Effector CD4-positive, alpha-beta T cell (primary cell): ENCODE data around the gene ZMYND8.
"Not testable (repeated sequence)": the region's sequence is repeated elsewhere in the genome, so short reads cannot be mapped to it uniquely, and the experiment has no call there.

Experiments used
- DNase-seq: peaks from one replicate; pipeline ENCODE4 v3.0.0-alpha.2; 2020

ZMYND8 gene

DNA sequence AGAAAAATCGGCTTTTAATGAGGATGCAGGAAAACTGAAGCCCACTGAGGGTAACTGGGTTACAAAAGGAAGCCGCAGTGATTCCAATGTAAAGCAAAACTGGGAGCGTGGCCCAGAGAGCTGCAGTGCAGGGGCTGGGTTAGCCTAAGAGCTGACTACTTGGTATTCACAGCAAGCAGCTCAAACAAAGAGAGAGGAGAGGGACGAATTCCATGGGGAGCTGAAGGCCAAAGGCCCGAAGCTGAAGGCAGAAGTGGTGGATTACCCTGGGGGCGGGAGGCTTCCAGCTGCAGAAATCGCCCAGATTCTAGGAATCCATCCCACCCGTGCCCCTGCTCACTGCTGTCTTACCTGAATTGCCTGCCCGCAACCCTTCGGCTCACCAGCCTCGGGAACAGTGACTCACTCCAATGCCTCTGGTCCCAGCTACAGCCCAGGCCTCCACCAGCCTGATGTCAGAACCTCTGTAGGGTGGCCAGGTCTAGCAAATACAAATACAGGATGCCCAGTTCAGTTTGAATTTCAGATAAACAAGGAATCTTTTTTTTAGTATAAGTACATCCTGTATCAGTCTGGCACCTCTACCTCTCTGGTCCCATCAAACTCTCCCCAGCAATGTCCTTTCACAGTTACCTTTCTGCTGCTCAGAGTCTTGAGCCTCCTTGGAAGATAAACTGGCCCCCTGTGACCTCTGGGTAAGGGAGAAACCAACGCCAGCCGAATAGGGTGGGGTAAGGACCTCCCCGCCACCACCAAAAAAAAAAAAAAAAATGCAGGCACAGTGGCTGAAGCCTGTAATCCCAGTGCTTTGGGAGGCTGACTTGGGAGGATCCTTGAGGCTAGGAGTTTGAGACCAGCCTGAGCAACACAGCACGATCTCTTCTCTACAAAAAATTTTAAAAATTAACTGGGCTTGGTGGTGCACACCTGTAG lies 14.6 kb upstream of the ZMYND8 start:
- DNase-seq: no peak

DNA sequence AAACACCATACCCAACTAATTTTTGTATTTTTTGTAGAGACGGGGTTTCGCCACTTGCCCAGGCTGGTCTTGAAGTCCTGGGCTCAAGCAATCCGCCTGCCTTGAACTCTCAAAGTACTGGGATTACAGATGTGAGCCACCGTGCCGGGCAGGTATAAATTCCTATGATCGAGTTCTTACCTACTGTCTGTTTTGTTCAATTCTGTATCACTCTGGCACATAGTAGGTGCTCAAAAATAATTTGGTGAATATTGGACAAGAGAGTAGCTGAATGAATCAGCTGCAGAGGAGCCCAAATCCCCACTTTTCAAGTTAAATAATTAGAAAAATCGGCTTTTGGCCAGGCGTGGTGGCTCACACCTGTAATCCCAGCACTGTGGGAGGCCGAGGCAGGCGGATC lies 13.7 kb upstream of the ZMYND8 start:
- no peak for DNase-seq

DNA sequence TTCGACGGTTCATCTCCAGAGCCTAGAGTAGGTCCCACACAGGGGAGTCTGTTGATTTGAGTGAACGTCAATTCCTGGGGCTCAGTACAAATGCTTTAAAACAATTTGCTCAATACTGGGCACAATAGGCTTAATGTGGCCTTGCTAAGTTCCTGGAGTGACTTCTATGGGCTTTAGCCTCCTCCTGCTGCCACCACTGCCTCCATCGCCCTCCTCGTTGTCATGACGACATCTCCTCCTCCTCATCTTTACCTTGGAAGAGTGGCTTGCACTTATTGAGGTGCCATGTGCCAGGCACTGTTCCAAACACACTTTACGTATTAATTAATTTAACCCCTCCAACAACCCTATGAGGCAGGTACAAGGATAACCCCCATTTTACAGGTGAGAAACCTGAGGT lies 11.8 kb upstream of the ZMYND8 start:
- no peak for DNase-seq

DNA sequence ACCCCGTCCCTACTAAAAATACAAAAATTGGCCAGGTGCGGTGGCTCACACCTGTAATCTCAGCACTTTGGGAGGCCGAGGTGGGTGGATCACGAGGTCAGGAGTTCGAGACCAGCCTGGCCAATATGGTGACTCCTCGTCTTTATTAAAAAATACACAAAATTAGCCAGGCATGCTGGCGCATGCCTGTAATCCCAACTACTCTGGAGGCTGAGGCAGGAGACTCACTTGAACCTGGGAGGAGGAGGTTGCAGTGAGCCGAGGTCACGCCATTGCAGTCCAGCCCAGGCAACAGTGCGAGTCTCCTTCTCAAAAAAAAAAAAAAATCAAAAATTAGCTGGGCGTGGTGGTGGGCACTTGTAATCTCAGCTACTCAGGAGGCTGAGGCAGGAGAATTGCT lies 9.8 kb upstream of the ZMYND8 start:
- not testable (repeated sequence) for DNase-seq

DNA sequence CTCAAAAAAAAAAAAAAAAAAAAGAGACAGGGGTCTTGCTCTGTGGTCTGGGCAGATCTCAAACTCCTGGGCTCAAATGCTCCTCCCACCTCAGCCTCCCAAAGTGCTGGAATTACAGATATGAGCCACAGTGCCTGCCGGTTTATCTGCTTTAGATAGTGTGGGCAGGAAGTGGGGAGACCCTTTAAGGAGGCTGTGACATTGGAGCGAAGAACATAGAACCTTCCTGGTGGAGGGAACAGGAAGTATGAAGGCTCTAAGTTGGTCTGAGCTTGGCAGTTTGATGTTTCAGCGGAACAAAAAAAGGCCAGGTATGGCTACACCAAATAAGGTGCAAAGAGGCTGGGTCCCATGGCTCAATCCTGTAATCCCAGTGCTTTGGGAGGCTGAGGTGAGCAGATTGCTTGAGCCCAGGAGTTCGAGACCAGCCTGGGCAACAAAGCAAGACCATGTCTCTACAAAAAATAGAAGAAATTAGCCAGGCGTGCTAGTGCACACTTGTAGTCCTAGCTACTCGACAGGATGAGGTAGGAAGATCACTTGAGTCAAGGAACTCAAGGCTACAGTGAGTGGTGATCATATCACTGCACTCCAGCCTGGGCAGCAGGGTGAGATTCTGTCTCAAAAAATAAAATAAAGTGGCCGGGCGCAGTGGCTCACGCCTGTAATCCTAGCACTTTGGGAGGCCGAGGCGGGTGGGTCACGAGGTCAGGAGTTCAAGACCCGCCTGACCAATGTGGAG lies 8.7 kb upstream of the ZMYND8 start:
- DNase-seq: no peak

DNA sequence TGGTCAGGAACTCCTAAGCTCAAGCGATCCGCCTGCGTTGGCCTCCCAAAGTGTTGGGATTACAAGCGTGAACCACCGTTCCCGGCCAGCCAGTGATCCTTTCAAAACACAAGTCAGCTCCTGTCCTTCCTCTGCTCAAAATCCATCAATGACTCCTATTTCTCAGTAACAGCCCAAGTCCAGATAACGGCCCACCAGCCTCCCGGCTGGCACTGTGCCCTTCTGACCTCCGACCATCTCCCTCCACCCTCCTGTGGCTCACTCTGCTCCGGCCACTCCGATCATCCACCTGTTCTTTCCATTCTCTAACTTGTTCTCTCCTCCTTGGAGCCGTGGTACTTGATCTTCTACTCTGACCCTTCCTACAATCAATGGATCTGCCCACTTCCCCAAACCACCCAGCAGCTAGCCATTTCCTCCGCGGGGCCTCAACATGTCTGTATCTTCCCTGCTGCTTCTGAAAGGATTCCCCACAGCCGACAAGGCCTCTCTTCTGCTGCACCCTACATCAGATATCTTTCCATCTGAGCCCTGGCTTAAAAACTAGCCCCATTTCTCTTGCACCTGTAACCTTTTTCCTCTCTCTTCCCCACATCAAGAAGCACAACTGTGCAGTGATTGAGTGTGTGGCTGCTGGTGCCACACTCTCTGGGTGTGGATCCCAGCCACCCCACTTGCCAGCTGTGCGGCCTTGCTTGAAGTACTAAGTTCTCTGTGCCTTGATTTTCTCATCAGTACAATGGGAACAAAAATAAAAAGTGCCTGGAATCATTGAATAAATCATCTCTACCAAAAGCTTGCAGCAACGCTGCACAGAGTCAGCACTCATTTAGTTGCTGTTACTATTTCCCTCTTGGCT lies 6.1 kb upstream of the ZMYND8 start:
- no peak for DNase-seq

DNA sequence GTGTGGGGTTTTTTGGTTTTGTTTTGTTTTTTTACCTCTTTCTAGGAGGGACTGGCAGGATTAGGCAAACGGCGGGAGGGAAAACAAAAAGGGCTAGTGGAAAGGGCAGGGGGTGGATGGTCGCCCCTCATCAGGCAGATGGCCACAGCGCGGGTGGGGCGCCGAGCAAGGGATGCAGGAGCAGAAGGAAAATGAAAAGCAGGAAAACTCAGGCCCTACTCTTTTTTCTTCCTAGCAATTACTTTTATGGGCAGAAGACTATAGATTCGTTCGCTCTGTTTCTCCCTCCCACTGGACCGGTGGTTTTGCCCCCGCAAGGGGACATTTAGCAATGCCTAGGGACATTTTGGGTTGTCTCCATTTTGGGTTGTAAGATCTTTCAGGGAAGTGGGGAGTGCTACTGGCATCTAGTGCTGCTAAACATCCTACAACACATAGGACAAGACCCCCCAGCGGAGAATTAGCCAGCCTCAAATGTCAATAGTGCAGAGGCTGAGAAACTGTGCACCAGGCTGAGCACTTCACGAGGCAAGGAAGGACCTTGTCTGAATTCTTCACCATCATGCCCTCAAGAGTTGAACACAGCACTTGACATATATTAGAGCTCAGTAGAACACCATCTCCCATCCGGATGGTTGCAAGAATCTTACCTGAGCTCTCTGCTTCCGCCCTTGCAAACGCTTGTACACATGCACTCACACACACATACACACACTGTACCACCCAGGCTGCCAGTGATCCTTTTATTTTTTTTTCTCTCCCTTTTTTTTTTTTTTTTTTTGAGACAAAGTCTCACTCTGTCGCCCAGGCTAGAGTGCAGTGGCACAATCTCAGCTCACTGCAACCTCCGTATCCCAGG lies 4.8 kb upstream of the ZMYND8 start:
- DNase-seq: no peak

DNA sequence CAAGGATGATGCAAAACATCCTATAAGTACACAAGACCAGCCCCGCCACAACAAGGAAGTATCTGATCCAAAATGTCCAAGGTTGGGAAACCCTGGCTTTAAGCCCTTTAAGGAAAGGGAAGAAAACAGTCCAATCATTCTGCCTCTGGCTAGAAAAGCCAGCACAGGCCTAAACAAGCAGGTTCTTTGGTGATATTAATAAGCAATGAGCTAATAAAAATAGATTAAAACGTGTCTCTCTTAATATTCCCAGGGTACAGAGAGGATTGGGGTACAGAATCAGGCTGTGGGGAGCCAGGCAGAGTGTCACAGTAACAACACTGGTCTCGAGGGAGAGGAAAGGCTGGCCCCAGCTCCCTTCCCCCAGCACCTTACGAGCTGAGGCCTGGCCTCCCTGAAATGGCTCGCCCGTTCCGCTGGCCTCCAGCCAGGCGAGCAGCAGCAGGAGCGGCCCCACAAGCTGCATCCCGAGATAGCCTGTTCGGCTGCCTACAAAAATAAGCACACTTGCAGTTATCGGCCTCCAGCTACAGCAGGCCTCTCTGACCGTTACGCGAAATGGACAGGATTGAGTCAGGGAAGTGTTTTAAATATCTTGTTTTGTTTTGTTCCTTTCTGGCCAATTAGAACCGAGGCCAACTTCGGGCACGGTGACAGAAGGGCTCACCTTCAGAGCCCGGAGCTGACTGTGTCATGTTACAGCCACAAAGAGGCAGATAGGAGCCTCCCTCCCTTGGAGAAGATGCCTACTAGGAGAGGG lies 4.0 kb upstream of the ZMYND8 start:
- no peak for DNase-seq

DNA sequence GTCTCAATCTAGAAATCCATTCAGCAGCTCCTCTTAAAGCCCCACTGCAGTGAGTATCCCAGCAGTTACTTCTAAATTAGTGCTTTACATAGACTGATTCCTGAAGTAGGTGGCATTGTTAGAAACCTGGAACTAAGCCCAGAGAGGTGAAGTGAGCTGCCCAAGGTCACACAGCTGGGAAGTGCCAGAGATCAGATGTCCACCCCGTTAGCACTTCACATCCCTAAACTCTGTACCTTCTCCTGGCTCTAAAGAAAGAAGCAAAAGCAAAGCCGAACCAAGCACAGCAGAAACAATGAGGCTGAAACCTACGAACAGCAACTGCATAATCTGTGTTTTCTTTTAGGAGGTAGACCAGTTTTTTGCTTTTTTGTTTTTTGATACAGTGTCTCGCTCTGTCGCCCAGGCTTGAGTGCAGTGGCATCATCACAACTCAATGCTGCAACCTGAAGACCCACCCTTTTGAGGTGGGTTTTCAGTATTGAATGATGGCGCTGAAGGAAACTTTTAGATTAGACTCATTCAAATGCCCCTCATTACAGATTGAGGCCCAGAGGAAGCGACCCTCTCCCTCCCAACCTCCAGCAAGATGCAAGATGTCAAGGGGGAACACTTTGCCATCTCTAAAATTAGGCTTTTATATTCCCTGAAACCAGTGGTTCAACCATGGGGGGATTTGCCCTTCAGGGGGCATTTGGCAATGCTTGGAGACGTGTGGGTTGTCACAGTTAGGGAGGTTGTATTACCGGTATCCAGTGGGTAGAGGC lies 3.2 kb upstream of the ZMYND8 start:
- DNase-seq: no peak

DNA sequence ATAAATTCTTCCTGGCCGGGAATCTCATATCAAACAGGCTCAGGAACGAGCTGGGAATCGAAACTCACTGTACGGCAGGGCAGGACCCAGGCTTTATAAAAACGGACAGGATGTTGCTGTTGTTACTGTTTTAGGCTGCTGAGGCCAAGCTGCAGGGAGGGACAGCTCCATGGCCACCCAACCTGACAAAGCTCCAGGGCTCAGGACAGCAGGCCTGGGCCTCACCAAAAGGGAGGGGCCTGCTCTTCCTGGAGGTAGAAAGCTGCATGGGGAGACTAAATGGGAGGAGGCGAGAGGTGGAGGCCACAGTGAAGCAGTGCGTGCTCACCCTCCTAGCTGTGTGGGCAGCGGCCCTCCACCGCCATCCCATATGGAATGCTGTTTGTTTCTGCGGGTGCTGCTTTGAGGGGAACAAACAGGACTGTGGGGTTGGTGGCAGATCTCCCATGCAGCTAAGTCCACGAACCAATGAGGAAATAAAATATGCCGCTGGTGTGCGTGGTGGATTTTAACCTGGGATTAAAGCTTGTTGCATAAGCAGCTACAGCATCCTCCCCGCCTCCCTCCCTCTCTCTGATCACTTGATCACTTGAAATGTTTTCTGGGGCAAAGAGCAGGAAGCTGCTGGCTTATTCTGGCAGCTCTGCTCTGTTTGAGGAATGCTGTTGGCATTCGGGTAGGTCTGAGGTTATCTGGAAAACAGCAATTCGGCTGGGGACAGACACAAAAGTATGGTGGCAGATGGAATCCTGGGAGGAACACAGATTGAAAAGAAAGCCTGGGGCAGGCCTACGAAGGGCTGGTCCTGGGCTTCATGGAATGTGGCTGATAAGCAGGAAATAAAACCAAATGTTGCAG lies 2.4 kb upstream of the ZMYND8 start:
- no peak for DNase-seq

DNA sequence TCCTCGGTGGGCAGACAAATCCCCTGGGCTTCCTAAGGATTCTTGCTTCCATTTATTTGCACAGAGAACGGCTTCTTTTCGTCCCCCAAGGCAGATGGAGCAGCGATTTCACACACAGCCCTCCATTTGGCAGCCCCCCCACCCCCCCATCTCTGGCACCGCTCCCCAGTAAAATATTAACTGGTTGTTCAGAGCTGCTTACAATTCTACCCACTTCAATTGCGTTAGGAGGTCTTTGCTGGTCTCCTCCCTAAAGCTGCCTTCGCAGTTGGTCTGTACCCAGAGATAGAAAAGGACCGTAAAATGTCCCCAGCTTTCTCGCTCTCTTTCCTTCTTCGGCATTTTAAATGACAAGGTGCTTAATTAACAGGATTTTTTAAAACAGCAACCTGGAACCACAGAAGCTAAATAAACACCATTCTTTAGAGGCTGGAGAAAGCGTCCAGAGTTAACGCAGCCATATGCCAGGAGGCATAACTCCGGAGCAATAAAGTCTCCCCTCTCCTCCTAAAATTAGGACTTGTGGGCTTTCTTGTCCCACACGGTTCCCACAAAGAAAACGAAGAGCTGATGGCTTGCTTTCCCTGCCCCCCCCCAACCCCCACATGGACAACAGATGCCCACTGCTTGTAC lies 1.7 kb upstream of the ZMYND8 start:
- no peak for DNase-seq

DNA sequence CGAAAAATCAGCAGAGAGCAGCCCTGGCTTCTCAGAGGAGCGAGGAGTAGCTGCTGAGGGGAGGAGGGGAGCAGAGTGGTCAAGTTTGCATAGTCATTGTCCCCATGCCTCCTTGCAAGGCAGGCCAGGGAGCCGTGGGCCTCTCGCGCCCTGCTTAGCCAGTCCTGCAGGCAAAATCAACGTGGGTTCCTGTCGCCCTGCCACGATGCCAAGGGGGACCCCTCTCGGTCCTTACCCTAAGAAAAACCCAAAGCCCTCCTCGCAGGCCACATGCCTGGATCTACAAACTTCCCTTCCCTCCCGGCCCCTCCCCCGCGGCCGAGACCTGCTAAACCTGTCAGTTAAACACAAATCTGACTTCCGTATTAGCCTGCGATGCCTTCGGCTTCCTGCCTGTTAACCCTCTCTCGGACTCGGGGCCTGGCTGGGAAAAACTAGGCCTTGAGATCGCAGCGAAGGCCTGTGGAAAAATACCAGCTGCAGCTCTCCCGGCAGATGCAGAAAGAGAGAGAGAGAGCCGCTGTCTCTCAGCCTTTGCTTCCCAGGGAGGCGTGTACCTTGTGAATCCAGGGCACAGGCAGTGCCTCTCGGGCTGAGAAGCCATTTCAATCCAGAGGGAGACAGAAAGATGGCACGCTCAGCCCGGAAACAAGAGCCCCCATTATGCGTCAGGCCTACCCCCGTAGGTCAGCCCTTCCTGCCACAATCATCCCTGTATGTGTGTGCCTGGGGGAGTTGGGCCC lies 968 bp upstream of the ZMYND8 start:
- DNase-seq: peak; percentile 48

DNA sequence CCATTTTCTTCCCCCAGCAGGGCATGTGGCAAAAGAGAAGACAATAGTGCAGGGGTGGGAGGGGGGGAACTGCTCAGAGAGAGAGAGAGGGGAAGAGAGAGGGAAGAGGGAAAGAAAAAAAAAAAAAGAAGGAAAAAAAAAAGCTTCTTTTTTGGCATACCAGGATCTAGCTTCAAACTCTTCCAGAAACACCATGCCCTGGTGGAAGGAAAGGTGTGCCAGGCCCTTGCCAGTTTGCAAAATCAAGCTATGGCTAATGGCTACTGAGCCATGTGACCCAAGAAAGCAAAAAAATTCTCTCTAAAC lies 326 bp downstream of the ZMYND8 start:
- DNase-seq: no peak

DNA sequence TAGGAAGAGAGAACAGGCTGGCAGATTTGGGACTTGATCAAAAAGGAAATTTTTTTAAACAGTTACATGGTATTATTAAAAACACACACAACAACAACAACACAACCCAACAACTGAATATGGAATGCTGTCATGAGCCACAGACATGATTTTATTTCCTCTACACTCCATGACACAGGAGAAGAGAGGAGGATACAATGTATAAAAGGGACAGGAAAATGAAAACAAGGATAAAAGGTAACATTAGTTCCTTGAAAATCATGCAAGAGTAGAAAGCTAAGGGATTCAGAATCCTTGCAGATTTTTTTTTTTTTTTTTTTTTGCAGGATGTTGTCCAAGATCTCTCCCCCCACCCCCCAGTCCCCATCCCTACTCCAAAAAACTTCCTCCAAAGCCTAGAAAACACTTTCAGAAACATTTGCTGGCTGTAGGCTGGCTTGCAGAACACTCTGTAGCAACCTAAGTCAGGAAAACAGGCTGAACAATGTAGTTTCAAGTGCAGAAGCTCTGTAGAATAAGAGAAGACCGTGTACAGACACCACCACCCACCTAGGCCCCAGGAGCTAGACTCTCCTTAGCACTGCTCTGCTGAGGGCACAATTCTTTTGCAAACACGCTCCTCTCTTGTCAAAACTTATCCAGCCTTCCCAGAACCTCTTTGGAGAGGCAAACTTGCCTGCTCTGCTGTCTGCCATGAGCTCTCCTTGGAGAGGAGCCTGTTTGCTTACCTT lies 845 bp downstream of the ZMYND8 start:
- no peak for DNase-seq

DNA sequence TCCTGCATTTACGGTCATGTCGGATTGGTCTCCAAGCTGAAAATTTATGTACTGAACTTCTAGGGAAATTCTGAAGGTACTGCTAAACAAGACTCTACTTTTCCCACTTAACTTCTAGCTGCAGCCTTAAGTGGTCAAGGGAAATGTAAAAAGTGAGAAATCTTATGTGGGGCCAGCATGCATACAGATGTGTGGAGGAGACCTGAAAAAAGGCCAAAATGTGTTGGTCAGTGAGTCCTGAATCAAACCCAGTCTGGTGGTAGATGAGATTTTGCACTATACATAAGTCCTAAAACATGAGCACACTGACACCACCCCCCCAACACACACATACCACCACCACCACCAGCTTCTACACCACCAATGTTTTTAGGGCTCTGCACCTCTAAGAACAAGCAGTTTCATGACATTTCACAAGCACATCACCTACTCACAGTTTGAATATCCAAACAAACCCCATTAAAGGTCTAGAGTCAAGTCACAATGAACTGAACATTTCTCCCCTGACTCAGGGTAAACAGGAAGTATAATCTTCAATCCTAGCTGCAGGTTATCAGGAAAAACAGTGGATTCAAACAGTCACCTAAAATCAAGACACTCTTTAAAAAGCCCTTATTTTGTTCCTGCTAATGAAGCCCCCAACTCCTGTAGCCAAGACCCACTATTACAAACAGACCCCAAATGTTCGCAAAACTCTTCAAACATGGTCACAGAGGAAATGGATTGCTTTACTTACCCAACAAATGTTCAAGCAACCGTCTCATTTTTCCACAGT lies 1.6 kb downstream of the ZMYND8 start:
- DNase-seq: no peak

DNA sequence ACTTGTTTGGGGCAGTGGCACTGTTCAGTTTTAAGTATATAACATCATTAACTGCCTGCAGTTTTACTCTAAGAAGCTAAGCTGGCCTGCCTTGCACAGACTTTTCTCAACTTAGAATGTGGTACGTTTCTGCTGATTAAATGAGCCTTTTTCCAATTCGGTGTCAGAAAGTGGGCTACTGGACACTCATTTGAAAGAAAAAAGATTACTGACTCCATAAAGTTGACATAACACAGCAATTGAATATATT lies 2.1 kb downstream of the ZMYND8 start:
- DNase-seq: no peak
